C4-2B (cell line): Measurements from ENCODE around the gene ETNK1.

ENCODE experiments used
- ZFX ChIP-seq: fragments of 450-650 bp; IDR thresholded peaks from 2 replicates; pipeline ENCODE4 v1.6.1; 2017
- TF ChIP-seq, protein P1 (sequence below): fragments of 450-650 bp; conservative IDR thresholded peaks from 2 replicates; pipeline ENCODE4 v1.5.1; 2017; ENCODE audit warnings: mild to moderate bottlenecking

DNA sequence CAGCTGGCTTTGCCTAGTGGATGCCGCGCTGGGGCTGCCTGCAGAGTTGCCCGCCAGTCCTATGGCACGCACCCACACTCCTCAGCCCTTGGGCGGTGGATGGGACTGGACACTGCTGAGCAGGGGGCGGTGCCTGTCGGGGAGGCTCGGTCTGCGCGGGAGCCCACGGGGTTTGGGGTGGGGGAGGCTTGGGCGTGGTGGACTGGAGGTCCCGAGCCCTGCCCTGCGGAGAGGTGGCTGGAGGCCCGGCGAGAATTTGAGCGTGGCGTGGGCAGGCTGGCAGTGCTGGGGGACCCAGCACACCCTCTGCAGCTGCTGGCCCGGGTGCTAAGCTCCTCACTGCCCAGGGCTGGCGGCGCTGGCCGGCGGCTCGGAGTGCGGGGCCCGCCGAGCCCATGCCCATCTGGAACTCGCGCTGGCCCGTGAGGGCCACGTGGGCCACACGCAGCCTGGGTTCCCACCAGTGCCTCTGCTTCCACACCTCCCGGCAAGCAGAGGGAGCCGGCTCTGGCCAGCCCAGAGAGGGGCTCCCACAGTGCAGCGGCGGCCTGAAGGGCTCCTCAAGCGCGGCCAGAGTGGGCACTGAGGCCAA, 68.1 kb downstream of the ETNK1 start:
- TF ChIP-seq, protein P1, sequence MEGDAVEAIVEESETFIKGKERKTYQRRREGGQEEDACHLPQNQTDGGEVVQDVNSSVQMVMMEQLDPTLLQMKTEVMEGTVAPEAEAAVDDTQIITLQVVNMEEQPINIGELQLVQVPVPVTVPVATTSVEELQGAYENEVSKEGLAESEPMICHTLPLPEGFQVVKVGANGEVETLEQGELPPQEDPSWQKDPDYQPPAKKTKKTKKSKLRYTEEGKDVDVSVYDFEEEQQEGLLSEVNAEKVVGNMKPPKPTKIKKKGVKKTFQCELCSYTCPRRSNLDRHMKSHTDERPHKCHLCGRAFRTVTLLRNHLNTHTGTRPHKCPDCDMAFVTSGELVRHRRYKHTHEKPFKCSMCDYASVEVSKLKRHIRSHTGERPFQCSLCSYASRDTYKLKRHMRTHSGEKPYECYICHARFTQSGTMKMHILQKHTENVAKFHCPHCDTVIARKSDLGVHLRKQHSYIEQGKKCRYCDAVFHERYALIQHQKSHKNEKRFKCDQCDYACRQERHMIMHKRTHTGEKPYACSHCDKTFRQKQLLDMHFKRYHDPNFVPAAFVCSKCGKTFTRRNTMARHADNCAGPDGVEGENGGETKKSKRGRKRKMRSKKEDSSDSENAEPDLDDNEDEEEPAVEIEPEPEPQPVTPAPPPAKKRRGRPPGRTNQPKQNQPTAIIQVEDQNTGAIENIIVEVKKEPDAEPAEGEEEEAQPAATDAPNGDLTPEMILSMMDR = no peak
- no peak for TF ChIP-seq ZFX
